HG02798 (cell line): Measurements from ENCODE around the gene COG7.
A peak's percentile ranks its signal among the peaks of the same experiment; 100 is the strongest.
"Not testable (repeated sequence)": the region's sequence is repeated elsewhere in the genome, so short reads cannot be mapped to it uniquely, and the experiment has no call there.

ENCODE experiments used
- ATAC-seq: cut with Tn5 transposase; IDR thresholded peaks from one replicate; pipeline ENCODE4 v1.9.1; 2021; ENCODE audit warnings: mild to moderate bottlenecking; ENCODE audit not compliant: unreplicated experiment, poor library complexity

COG7 gene

DNA sequence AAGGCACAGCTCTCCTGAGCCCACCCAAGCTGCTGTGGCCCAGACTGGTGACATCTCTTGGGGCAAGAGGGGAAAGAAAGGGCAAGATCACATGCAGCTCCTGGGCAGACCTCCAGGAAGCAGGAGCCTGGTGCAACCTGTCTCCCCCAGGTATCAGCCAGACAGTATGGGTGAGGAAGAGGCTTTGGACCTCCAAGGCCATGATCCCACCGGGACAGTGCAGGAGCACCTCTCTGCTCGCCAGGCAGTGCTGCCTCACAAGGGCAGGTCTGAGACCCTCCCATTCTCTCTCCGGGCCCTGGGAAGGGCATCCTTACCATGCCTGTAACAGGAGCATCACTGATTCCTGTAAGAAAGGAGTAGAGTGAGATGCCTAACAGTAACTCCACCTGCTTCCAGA is 25.6 kb upstream of the COG7 start:
- ATAC-seq: no peak

DNA sequence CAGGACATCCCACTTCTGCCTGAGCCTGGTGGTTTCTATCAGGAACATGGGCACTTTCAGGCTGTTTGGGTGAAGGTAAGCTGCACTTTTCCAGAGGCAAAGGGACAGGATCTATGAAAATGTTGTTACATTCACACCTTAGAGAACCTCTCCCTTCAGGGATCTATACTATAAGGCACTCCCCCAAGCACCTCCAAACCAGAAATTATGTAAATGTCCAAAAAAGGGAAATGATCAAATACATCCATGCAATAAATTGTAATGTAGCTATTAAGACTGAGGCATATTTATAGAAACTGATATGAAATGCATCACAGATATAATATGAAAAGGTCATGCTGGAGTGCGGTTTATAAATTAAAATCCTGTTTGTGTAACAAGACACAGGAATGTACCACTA is 23.3 kb upstream of the COG7 start:
- no peak for ATAC-seq

DNA sequence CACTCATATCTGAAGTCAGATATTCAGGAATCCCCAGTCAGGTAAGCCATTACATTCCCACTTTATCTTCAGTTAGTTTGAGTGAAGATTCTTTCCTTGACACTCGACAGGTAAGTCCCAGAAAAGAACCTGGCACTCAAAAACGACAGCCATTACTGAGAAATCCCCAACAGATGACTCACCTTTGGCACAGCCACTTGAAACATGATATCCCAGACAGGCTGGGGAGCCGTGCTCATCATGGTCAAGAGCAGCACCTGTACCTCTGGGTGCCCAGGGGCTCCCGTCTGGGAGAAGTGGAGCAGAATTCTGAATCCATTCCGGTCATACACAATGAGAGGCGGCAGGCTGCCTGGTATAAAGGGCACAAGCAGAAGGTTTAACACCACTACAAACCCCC is 16.8 kb upstream of the COG7 start:
- no peak for ATAC-seq

DNA sequence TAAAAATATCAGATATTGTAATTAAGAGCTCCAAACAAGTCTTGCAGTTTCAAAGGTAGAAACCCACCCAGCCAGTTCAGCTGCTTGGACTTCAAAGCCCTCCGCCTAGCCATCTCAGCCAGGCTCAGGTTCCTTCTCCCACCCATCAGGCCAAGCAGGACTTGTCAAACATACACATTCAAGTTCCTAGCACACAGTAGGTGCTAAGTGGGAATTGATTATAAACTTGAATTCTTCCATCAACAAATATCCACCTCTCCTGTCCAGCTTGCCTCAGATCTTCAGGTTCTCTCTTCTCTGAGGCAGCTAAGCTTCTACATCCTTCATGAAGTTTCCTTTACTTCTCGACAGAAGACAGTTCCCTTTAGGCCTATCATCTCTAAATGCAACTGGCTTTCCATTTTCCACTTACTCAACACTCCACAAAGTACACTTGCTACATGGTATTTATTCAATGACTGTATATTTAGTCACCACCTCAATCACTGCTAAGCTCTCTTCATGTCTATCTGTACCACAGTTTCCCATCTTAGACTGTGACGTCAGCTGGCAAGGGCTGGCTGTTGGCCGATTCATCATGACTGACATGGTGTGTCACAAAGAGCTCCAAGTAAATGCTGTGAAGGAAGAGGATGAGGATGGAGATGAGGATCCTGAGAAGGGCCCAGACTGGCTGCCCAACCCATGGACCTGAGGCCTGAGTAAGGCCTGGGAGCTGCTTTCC is 13.3 kb upstream of the COG7 start:
- no peak for ATAC-seq

DNA sequence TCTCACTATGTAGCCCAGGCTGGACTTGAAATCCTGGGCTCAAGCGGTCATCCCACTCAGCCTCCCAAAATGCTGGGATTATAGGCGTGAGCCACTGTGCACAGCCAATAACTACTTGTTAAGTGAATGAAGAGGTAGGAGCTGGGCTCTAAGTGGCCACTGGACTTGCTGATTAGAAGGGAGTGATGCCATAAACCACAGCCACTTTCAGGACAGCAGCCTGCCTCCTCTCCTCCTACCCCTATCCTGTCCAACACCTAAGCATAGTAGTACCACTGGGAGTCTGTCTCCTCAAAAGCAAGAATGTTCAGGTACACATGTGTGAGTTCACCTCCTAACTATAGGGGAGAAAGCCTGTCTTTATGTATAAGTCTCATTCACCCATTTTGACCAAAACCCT is 12.2 kb upstream of the COG7 start:
- no peak for ATAC-seq

DNA sequence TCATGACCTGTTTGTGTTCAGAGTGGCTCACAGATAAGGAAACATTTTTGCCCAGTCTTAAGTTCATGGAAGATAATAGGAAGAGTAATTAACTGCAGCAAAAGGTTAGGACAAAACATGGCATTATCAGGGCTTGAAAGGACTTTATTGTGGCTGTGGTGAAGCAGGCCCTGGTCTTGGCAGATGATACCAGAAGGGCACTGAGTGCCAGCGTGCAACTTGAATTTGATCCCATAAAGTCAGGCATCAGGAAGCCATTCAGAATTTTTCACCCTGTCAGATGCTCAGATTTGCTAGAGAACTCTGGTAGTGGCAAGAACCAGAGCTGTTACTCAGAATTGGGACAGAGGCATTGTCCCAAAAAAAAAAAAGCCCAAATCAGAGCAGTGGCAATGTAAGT is 11.2 kb upstream of the COG7 start:
- no peak for ATAC-seq

DNA sequence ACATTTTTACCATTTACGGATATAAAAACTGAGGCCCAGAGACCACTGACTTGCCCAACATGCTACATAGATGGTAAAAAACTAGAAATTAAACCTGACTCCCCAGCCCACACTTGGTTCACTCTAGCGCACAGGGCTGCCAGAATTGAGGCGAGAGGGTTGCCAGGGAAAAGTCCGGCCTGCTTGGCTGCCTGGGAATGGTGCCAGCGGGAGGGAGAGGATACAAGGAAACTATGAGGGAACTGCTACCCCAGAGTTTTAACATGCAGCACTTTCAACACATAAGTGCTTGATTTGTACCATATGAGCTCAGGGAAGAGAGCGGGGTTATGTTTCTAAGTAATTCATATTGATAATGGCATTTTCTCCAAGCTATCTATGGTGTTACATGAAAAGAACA is 10.0 kb upstream of the COG7 start:
- not testable (repeated sequence) for ATAC-seq

DNA sequence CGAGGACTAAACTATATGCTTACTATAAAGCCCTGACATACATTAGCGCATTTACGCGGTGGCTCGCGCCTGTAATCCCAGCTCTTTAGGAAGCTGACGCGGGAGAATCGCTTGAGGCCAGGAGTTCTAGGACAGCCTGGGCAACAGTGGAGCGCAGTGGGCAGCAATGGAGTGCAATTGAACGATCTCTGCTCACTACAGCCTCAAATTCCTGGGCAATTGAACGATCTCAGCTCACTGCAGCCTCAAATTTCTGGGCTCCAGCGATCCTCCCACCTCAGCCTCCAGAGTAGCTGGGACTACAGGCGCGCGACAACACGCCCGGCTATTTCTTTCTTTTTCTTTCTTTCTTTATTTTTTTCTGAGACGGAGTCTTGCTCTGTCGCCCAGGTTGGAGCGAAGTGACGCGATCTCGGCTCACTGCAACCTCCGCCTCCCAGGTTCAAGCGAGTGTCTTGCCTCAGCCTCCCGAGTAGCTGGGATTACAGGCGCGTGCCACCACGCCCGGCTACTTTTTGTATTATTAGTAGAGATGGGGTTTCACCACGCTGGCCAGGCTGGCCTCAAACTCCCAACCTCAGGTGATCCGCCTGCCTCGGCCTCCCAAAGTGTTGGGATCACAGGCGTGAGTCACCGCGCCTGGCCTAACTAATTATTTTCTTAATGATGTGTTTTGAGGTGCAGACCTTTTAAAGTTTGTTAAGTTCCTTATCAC is 506 bp upstream of the COG7 start:
- ATAC-seq: no peak

DNA sequence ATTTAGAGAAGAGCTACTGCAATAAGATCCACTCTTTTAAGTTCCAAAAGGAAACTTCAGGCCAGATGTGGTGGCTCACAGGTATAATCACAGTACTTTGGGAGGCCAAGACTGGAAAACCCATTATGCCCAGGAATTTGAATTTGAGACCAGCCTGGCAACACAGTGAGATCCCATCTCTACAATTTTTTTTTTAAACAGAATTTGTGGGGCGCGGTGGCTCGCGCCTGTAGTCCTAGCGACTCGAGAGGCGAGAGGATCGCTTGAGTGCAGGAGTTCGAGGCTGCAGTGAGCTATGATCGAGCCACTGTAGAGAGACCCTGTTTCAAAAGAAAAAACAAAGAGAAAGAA is 793 bp downstream of the COG7 start:
- ATAC-seq: no peak

DNA sequence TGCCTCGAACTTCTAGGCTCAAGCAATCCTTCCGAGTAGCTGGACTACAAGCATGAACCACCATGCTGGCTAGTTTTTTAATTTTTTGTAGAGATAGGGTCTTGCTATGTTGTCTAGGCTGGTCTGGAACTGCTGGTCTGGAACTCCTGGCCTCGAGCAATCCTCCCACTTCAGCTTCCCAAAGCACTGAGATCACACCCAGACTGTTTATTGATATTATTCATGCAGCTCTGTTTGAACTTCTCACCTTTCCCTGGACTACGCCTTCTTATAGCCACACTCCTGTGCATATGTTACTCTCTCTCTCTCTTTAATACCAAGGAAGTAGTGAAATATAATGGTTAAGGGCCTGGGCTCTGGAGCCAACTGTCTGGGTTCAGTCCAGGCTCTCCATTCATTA is 4.6 kb downstream of the COG7 start:
- no peak for ATAC-seq

DNA sequence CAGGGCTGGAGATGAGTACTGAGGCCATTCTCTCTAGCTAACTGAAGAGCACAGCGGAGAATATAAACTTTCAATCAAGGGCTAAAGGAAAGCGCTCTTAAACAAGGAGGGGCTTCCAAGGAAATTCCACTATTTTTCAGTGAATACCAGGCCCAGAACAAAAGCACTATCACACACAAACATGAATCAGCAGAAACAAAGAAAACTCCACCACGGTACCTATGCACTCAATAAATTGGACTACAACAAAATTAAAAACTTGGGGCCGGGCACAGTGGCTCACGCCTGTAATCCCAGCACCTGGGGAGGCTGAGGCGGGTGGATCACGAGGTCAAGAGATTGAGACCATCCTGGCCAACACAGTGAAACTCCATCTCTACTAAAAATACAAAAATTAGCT is 15.4 kb downstream of the COG7 start:
- not testable (repeated sequence) for ATAC-seq

DNA sequence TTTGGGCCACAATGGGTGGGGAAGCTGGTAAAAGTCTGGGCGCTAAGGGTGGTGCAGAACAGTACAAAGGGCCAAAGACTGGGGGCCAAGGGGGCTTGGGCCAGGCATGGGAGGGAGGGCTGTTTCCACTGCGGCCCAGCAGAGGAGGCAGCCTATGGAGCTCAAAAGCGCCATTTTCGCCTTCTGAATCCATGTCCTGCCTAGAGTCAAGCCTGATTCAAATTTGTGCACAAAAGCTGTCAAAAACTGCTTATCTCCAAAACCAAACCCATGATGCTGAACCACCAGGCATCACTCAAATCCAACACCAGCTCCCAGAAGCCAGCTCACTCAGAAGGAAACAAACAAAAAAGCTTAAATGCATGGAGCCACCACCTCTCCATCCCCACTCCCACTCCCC is 16.0 kb downstream of the COG7 start:
- ATAC-seq: no peak

DNA sequence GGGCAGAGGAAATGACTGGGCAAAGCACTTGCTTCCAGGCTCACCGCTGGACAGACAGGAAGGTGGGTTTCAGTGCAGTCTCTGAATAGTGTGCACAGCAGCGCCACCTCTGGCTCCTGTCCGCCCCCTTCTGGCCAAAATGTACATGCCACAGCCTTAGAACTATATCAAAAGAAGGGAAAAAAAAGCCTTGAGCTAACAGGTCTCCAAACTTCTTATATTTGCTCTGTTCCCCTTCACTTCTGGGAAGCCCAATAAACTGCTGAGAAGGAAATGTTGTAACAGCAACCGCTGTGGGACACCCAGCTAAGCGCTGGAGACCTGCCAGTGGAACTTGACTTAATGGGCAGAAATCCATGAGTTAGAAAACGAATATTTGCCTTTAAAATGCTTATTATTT is 17.5 kb downstream of the COG7 start:
- ATAC-seq: peak; percentile 54

DNA sequence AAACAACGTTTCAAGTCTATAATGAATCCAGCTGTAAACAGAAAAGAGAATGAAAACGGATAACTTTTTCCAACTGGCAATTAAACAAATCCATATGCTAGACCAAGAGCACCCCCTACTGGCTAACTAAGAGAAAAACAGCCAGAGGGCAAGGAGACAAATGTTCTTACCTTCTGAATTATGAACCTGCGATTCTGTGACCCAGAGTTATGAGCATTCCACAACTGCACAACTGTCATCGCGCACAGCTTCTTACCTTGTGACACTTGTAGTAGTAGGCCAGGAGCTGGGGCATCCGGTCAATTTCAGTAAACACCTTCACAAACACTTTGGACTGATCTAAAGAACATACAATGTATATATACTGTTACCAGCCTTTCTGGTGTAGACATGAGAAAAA is 18.6 kb downstream of the COG7 start:
- ATAC-seq: no peak

DNA sequence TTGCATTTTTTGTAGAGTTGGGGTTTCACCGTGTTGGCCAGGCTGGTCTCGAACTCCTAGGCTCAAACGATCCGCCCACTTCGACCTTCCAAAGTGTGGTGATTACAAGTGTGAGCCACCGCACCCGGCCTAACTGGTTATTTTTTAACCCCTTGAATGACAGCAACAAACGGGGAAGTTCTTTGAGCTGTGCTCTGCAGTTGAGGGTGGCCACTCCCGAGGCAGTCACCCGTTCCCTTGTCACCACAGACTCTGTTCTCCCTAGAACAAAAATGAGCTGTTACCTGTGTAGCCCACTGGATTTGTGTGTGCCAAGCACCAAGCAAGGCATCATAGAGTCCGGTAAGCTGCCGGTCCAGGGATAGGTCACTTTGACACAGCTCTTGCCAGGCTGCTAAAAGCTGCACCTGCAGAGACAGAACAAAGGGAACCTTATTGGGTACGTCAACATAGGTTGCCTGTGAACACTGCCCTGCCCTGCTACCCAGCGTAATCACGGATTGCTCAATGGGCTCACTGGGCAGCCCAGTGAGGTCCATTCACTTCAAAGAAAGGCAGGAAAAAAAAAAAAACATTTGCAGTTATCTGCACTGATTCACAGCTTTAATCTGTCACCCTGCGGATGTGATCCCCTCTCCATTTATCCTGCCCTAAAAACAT is 19.6 kb downstream of the COG7 start:
- no peak for ATAC-seq

DNA sequence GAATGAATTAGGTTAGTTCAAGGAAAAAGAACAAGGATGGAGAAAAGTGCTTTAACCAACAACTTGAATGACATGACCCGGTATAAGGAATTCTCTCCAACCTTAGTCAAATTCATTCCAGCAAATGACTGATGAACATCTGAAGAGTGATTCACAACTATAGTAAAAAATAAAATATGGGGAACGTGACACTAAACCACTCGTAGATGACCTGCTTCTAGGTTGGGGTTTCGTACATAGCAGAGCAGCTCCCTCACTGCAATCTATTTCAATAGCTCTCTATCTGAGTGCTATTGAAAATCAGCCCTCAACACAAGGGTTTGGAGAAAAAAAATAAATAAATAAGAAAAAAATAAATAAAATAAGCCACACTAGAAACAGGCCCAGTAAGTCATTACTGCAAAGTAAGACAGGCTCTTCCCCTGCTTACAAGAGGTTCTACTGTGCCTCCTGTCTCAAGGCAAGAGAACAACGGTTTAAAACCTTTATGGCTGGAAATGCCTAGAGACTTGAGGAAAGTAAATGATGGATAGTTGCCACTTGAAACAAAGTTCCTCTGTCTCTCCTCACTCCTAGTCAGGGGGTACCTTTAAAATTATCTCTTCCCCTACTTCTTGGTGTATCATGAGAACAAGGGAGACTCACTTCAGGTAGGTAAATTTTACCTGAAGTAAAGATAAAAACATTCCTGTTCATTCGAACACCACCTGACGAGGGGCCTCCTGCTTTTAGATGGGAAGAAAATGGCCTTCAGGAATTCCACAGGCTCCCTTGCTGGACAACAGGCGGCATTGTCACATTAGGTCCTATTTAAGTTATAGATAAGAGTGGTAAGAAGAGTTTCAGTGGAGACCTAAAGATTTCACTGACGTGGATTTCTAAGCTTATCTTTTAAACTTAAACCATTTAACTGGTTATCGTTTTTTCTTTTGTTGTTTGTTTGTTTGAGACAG is 20.5 kb downstream of the COG7 start:
- no peak for ATAC-seq

DNA sequence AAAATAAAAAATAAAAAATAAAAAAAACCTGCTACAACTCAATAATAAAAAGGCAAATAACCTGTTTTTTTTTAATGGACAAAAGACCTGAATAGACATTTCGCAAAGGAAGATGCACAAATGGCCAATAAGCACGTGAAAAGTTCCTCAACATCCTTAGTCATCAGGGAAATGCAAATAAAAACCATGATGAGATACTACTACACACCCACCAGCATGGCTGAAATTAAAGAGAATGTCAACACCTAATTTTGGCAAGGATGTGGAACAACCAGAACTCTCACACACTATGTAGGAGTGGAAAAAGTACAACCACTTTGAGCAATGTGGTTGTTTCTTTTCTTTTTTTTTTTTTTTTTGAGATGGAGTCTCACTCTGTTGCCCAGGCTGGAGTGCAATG is 24.6 kb downstream of the COG7 start:
- ATAC-seq: no peak

DNA sequence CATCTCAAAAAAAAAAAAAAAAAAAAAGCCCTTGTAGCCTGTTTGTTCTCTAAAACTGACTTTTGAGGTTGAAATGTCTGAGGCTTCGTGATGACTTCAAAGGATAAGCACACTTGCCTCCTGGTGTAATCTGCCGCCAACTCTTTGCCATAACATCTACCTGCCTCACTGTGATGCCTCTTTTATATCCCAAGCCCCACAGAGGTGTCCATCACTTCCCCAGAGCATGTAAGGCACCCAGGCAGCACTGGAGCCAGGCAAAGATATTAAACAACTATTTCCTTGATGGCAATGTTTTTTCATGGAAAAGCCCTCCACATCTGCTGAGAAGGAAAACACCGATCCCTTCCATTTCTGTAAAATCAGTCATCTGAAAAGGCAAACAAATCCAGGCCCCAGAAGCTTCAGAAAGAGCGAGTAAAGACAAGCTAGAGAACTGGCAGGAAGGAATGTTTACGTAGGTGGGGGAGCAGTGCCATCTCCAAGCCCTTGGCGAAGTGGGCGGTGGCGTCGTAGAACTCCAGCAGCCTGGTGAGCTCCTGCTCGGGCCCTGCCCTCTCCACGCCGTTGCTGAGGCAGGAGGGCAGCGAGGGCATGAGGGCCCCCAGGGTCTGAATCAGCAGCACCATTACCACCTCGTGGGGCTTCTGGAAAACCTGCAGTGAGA is 28.6 kb downstream of the COG7 start:
- no peak for ATAC-seq

DNA sequence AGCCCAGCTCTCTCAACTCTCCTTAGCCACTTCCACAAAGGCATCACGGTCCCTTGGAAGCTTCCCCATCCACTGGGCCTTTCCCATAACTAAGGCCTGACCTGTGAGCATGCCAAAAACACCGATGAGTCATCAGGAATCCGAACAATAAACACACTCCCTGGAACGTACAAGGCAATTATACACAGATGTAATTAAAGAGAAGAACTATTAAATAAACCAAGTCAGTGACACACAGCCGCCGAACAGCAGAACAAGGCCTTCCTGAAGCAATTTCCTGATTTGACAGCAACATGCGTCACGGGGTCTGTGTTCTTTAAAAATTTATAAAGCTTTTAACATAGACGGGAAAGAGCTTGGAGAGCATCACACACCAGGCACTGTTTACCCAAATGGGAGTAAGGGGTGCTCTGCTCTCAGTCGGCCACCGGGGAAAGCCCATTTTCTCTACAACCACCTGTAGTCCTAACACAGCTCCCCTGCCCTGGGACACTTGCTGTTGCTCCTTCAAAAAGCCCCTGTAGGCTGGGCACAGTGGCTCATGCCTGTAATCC is 29.4 kb downstream of the COG7 start:
- ATAC-seq: no peak

DNA sequence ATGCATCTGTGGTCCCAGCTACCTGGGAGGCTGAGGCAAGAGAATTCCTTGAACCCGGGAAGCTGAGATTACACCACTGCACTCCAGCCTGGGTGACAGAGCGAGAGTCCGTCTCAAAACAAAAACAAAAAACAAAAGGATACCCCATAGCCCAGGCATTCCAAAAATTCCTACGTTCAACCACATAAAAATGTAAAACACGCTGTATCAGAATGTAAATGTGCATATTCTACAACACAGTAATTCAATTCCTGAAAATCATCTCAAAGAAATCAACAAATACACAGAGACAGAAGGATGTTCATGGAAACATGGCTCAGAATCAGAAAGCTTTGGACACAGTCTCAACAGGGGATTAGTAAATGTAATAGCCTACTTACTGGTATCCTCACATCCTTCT is 33.0 kb downstream of the COG7 start:
- ATAC-seq: no peak
